SK-N-SH (cell line): Measurements from ENCODE around the gene FHOD3. TPM values are rescaled to one million over a fixed set of nuclear protein-coding genes. Genes with fewer than 3 reads are reported as not detected.

ENCODE experiments used
- CTCF ChIA-PET: fragments of 300-600, 350-600 bp; formaldehyde crosslinking; extraction: SDS; loops from one replicate; lab custom pipeline; 2021; lab: Yijun Ruan, JAX
- POLR2A ChIA-PET: fragments of 350-600 bp; sonication (Branson Sonifier 250); formaldehyde crosslinking; extraction: SDS; loops from one replicate; lab custom pipeline; 2020; ENCODE audit warnings: antibody characterized with exemption, inconsistent platforms; lab: Yijun Ruan, JAX
- DNase-seq: peaks from one replicate; pipeline ENCODE4 v3.0.0; 2012
- H2AFZ ChIP-seq: fragments of 200-600 bp; sonication (generic); 2 replicates; pipeline ENCODE4 v1.8.1; 2016; ENCODE audit warnings: antibody characterized with exemption, mild to moderate bottlenecking, low read depth
- H3F3A ChIP-seq: fragments of 200-600 bp; sonication (generic); replicated peaks from 2 replicates; pipeline ENCODE3; 2016; ENCODE audit warnings: antibody characterized with exemption, mild to moderate bottlenecking; ENCODE audit not compliant: insufficient read depth
- H3K27ac ChIP-seq, 2 experiments: fragments of 200-500 bp in 1 of 2; fragments of 200-600 bp in 1 of 2; sonication (Bioruptor generic) in 1 of 2; sonication (generic), shearing (Covaris generic) in 1 of 2; 2 replicates each; pipeline versions ENCODE4 v1.5.1 to v1.6.1; 2014 to 2016; ENCODE audit warnings: low read depth in 2 of 2, inconsistent platforms in 1 of 2, low read length in 1 of 2, mild to moderate bottlenecking in 1 of 2, mixed read lengths in 1 of 2
- H3K27me3 ChIP-seq: fragments of 200-600 bp; sonication (generic), shearing (Covaris generic); 2 replicates; pipeline ENCODE4 v1.6.1; 2016; ENCODE audit warnings: mixed run types; ENCODE audit not compliant: insufficient read depth
- H3K36me3 ChIP-seq, 2 experiments: fragments of 200-500 bp in 1 of 2; fragments of 200-600 bp in 1 of 2; sonication (Bioruptor generic) in 1 of 2; sonication (generic) in 1 of 2; replicated peaks in 1 of 2; 2 replicates each; pipeline versions ENCODE3 to v1.5.1; 2014 to 2016; ENCODE audit warnings: low read length in 1 of 2, mild to moderate bottlenecking in 1 of 2; ENCODE audit not compliant: insufficient read depth in 2 of 2, control insufficient read depth in 1 of 2
- H3K4me1 ChIP-seq, 2 experiments: fragments of 200-500 bp in 1 of 2; fragments of 200-600 bp in 1 of 2; sonication (Bioruptor generic) in 1 of 2; sonication (generic), shearing (Covaris generic) in 1 of 2; 2 replicates each; pipeline versions ENCODE4 v1.5.1 to v1.6.1; 2014 to 2016; ENCODE audit warnings: low read depth in 1 of 2, low read length in 1 of 2, mixed run types in 1 of 2; ENCODE audit not compliant: insufficient read depth in 2 of 2, control insufficient read depth in 1 of 2
- H3K4me2 ChIP-seq: fragments of 200-600 bp; sonication (generic), shearing (Covaris generic); 2 replicates; pipeline ENCODE4 v1.6.1; 2017; ENCODE audit warnings: mixed run types
- H3K4me3 ChIP-seq, 2 experiments: fragments of 200-500 bp in 1 of 2; fragments of 200-600 bp in 1 of 2; sonication (Bioruptor generic) in 1 of 2; sonication (generic), shearing (Covaris generic) in 1 of 2; 2 replicates each; pipeline versions ENCODE4 v1.5.1 to v1.8.1; 2014 to 2016; ENCODE audit warnings: low read depth in 2 of 2, inconsistent platforms in 1 of 2, low read length in 1 of 2, mild to moderate bottlenecking in 1 of 2, mixed read lengths in 1 of 2, moderate library complexity in 1 of 2
- H3K79me2 ChIP-seq: fragments of 200-600 bp; sonication (generic); 2 replicates; pipeline ENCODE4 v1.8.1; 2017; ENCODE audit warnings: mild to moderate bottlenecking; ENCODE audit not compliant: insufficient read depth
- H3K9ac ChIP-seq: fragments of 200-600 bp; sonication (generic); 2 replicates; pipeline ENCODE4 v1.6.1; 2017; ENCODE audit warnings: mixed run types
- H3K9me2 ChIP-seq: fragments of 200-600 bp; sonication (generic); 2 replicates; pipeline ENCODE4 v1.6.1; 2017; ENCODE audit warnings: mixed run types
- H3K9me3 ChIP-seq: fragments of 200-600 bp; sonication (generic); 2 replicates; pipeline ENCODE4 v1.6.1; 2017; ENCODE audit warnings: mixed run types, mild to moderate bottlenecking, moderate library complexity
- H4K20me1 ChIP-seq: fragments of 200-600 bp; sonication (generic); 2 replicates; pipeline ENCODE4 v1.6.1; 2017; ENCODE audit warnings: mild to moderate bottlenecking, mixed run types; ENCODE audit not compliant: insufficient read depth
- CHD2 ChIP-seq: fragments of 150-350 bp; IDR thresholded peaks from 2 replicates; pipeline ENCODE4 v1.6.1; 2018; ENCODE audit warnings: low read length; ENCODE audit not compliant: partially characterized antibody
- ELF1 ChIP-seq: IDR thresholded peaks from 2 replicates; pipeline ENCODE4 v1.4.0; 2012
- EP300 ChIP-seq, 2 experiments: IDR thresholded peaks; 2 replicates each; pipeline versions ENCODE4 v1.4.0 to v1.6.1; 2012; ENCODE audit warnings: borderline replicate concordance in 1 of 2, low read depth in 1 of 2, low read length in 1 of 2
- FOXJ3 ChIP-seq: sonication (generic); formaldehyde crosslinking; IDR thresholded peaks from 2 replicates; pipeline ENCODE4 v1.5.1; 2020; ENCODE audit warnings: mild to moderate bottlenecking, missing genetic modification reagents
- GATA2 ChIP-seq: sonication (generic); formaldehyde crosslinking; IDR thresholded peaks from 2 replicates; pipeline ENCODE4 v1.5.0; 2020; ENCODE audit warnings: mild to moderate bottlenecking, missing genetic modification reagents
- NRF1 ChIP-seq: IDR thresholded peaks from 2 replicates; pipeline ENCODE4 v1.6.1; 2012; ENCODE audit warnings: low read depth, mild to moderate bottlenecking, low read length
- RFX5 ChIP-seq: IDR thresholded peaks from 2 replicates; pipeline ENCODE4 v1.6.1; 2012; ENCODE audit warnings: mild to moderate bottlenecking, improper control_type of control experiment, low read length
- RXRA ChIP-seq: IDR thresholded peaks from 2 replicates; pipeline ENCODE4 v1.4.0; 2012; ENCODE audit warnings: low read depth, mild to moderate bottlenecking, borderline replicate concordance
- SIN3A ChIP-seq: IDR thresholded peaks from 2 replicates; pipeline ENCODE4 v1.6.1; 2012; ENCODE audit warnings: low read depth, mild to moderate bottlenecking, low read length, moderate library complexity, borderline replicate concordance
- TCF12 ChIP-seq: IDR thresholded peaks from 2 replicates; pipeline ENCODE4 v1.4.0; 2012
- TEAD4 ChIP-seq: IDR thresholded peaks from 2 replicates; pipeline ENCODE4 v1.4.0; 2012; ENCODE audit warnings: mild to moderate bottlenecking, borderline replicate concordance; ENCODE audit not compliant: insufficient read depth
- WGBS: methylation state at CpG from one replicate; pipeline ENCODE4 v1.1.6; 2017; ENCODE audit warnings: low lambda C conversion rate; 5-methylcytosine and 5-hydroxymethylcytosine counted together
- polyA plus RNA-seq, 3 experiments: library from polyadenylated mRNA; depleted of rRNA; stranded (reverse); fragments of >200 nt; gene quantifications; 2 replicates each; pipeline ENCODE4 v1.2.3, GENCODE V29; 2012
- TF ChIP-seq, protein P1 (sequence below): fragments of 200-600 bp; sonication (generic); IDR thresholded peaks from 2 replicates; pipeline ENCODE4 v1.6.1; 2017; ENCODE audit warnings: antibody characterized with exemption, mild to moderate bottlenecking, moderate library complexity
- TF ChIP-seq, protein P2 (sequence below): IDR thresholded peaks from 2 replicates; pipeline ENCODE4 v1.4.0; 2012; ENCODE audit warnings: low read depth
- TF ChIP-seq, protein P3 (sequence below): IDR thresholded peaks from 2 replicates; pipeline ENCODE4 v1.4.0; 2012; ENCODE audit warnings: low read depth, borderline replicate concordance
- TF ChIP-seq, protein P4 (sequence below): IDR thresholded peaks from 2 replicates; pipeline ENCODE4 v1.6.1; 2012; ENCODE audit warnings: mild to moderate bottlenecking, low read depth, low read length, moderate library complexity
- TF ChIP-seq, protein P5 (sequence below): fragments of 150-350 bp; IDR thresholded peaks from 2 replicates; pipeline ENCODE4 v1.6.1; 2017; ENCODE audit warnings: antibody characterized with exemption, low read length, low read depth, borderline replicate concordance

The FHOD3 gene
- polyA plus RNA-seq, 1 of the 3 experiments (the other 2 are of a cell fraction) = 10.9 TPM

DNA sequence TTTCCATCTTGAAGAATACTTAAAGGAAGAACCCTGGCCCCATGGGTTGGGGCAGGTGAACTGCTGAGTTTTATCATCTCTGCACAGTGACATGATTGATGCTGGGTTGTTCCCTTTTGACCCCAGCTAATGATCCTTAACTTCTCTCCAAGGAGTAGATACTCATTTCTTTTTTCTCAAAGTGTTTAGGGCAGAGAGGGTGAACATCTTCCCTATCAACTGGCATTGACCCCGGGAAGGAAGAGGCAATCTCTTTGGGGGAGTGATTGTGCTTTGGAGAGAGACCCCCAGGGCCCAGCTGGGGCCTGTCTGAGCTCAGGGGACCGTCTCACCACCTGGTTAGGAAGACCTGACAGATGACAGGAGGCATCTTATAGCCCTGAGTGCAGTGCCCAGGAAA, 190.6 kb downstream of the FHOD3 start:
- no peaks in the 10 kb centered on the region for H3F3A ChIP-seq
- H3K4me2 ChIP-seq = no peak overlapping the region
- H3K4me1 ChIP-seq = peaks cover 0 to 1% of the 10 kb centered on the region in 2 experiments; a peak in 1 of 4 replicates
- H3K36me3 ChIP-seq = no peaks in the 10 kb centered on the region
- no peak for DNase-seq
- no peak overlapping the region for H3K27ac ChIP-seq
- no peaks in the 10 kb centered on the region for H3K27me3 ChIP-seq
- no peak for TF ChIP-seq ELF1
- TF ChIP-seq, protein P1, sequence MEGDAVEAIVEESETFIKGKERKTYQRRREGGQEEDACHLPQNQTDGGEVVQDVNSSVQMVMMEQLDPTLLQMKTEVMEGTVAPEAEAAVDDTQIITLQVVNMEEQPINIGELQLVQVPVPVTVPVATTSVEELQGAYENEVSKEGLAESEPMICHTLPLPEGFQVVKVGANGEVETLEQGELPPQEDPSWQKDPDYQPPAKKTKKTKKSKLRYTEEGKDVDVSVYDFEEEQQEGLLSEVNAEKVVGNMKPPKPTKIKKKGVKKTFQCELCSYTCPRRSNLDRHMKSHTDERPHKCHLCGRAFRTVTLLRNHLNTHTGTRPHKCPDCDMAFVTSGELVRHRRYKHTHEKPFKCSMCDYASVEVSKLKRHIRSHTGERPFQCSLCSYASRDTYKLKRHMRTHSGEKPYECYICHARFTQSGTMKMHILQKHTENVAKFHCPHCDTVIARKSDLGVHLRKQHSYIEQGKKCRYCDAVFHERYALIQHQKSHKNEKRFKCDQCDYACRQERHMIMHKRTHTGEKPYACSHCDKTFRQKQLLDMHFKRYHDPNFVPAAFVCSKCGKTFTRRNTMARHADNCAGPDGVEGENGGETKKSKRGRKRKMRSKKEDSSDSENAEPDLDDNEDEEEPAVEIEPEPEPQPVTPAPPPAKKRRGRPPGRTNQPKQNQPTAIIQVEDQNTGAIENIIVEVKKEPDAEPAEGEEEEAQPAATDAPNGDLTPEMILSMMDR = no peak
- no peak for TF ChIP-seq EP300 (IDR thresholded peaks at IDR 0.05; ENCODE audit: borderline replicate concordance in 1 of 2, low read depth in 1 of 2, low read length in 1 of 2)
- TF ChIP-seq, protein P2, sequence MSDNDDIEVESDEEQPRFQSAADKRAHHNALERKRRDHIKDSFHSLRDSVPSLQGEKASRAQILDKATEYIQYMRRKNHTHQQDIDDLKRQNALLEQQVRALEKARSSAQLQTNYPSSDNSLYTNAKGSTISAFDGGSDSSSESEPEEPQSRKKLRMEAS = no peak
- TF ChIP-seq GATA2 = no peak
- TF ChIP-seq FOXJ3 (CRISPR knock-in tag) = no peak
- TF ChIP-seq, protein P3, sequence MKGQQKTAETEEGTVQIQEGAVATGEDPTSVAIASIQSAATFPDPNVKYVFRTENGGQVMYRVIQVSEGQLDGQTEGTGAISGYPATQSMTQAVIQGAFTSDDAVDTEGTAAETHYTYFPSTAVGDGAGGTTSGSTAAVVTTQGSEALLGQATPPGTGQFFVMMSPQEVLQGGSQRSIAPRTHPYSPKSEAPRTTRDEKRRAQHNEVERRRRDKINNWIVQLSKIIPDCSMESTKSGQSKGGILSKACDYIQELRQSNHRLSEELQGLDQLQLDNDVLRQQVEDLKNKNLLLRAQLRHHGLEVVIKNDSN = no peak
- no peak for TF ChIP-seq RXRA
- TF ChIP-seq, protein P4, sequence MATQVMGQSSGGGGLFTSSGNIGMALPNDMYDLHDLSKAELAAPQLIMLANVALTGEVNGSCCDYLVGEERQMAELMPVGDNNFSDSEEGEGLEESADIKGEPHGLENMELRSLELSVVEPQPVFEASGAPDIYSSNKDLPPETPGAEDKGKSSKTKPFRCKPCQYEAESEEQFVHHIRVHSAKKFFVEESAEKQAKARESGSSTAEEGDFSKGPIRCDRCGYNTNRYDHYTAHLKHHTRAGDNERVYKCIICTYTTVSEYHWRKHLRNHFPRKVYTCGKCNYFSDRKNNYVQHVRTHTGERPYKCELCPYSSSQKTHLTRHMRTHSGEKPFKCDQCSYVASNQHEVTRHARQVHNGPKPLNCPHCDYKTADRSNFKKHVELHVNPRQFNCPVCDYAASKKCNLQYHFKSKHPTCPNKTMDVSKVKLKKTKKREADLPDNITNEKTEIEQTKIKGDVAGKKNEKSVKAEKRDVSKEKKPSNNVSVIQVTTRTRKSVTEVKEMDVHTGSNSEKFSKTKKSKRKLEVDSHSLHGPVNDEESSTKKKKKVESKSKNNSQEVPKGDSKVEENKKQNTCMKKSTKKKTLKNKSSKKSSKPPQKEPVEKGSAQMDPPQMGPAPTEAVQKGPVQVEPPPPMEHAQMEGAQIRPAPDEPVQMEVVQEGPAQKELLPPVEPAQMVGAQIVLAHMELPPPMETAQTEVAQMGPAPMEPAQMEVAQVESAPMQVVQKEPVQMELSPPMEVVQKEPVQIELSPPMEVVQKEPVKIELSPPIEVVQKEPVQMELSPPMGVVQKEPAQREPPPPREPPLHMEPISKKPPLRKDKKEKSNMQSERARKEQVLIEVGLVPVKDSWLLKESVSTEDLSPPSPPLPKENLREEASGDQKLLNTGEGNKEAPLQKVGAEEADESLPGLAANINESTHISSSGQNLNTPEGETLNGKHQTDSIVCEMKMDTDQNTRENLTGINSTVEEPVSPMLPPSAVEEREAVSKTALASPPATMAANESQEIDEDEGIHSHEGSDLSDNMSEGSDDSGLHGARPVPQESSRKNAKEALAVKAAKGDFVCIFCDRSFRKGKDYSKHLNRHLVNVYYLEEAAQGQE = no peak
- TF ChIP-seq, protein P5, sequence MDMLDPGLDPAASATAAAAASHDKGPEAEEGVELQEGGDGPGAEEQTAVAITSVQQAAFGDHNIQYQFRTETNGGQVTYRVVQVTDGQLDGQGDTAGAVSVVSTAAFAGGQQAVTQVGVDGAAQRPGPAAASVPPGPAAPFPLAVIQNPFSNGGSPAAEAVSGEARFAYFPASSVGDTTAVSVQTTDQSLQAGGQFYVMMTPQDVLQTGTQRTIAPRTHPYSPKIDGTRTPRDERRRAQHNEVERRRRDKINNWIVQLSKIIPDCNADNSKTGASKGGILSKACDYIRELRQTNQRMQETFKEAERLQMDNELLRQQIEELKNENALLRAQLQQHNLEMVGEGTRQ = no peak
- TF ChIP-seq RFX5 = no peak
- no peak for TF ChIP-seq TEAD4
- TF ChIP-seq CHD2 = no peak
- no peak for TF ChIP-seq NRF1
- TF ChIP-seq SIN3A = no peak
- TF ChIP-seq TCF12 = no peak
- no peaks in the 10 kb centered on the region for H3K9me2 ChIP-seq
- no peak overlapping the region for H3K9ac ChIP-seq
- ChIA-PET POLR2A (no interaction called here), CTCF (no interaction called here)
- no peak overlapping the region for H3K4me3 ChIP-seq
- no peak overlapping the region for H2AFZ ChIP-seq
- 17% methylated on average over 2 of the region's 2 CpGs for WGBS
- H4K20me1 ChIP-seq = no peaks in the 10 kb centered on the region
- no peaks in the 10 kb centered on the region for H3K79me2 ChIP-seq
- no peaks in the 10 kb centered on the region for H3K9me3 ChIP-seq
